Liver (tissue), 9 donors: ENCODE measurements around the gene CDCA4. TPM values are rescaled to one million over a fixed set of nuclear protein-coding genes. Genes with fewer than 3 reads are reported as not detected.

Experiments used
- DNase-seq: peaks from one replicate; pipeline ENCODE4 v3.0.0-alpha.2; 2017; ENCODE audit warnings: low spot score
- H3K27ac ChIP-seq, 2 donors: one replicate each; pipeline ENCODE4 v1.7.0; 2013; ENCODE audit warnings: inconsistent platforms in 2 of 2, low read length in 2 of 2, control low read depth in 1 of 2, low read depth in 1 of 2, mild to moderate bottlenecking in 1 of 2
- H3K27me3 ChIP-seq, 4 donors: one replicate each; pipeline versions ENCODE4 v1.6.1 to v1.7.0; 2013; ENCODE audit warnings: low read length in 3 of 4, inconsistent platforms in 1 of 4, mild to moderate bottlenecking in 1 of 4, moderate library complexity in 1 of 4; ENCODE audit not compliant: control insufficient read depth in 4 of 4, insufficient read depth in 4 of 4
- H3K36me3 ChIP-seq, 4 donors: one replicate each; pipeline versions ENCODE4 v1.6.1 to v1.7.0; 2013; ENCODE audit warnings: low read length in 3 of 4, mild to moderate bottlenecking in 3 of 4, low read depth in 1 of 4, moderate library complexity in 1 of 4; ENCODE audit not compliant: control insufficient read depth in 4 of 4, insufficient read depth in 3 of 4
- H3K4me1 ChIP-seq, 4 donors: one replicate each; pipeline versions ENCODE4 v1.6.1 to v1.7.0; 2013; ENCODE audit warnings: low read length in 3 of 4, mild to moderate bottlenecking in 3 of 4, moderate library complexity in 1 of 4; ENCODE audit not compliant: control insufficient read depth in 4 of 4, insufficient read depth in 4 of 4
- H3K4me3 ChIP-seq, 3 donors: one replicate each; pipeline versions ENCODE4 v1.6.1 to v1.7.0; 2013; ENCODE audit warnings: low read length in 3 of 3, control low read depth in 1 of 3, low read depth in 1 of 3, mild to moderate bottlenecking in 1 of 3
- H3K9ac ChIP-seq, 2 donors: one replicate each; pipeline ENCODE4 v1.7.0; 2013; ENCODE audit warnings: low read length in 2 of 2, mild to moderate bottlenecking in 2 of 2, moderate library complexity in 2 of 2, control low read depth in 1 of 2, low read depth in 1 of 2
- H3K9me3 ChIP-seq, 4 donors: one replicate each; pipeline versions ENCODE4 v1.6.1 to v1.7.0; 2013; ENCODE audit warnings: low read length in 3 of 4; ENCODE audit not compliant: control insufficient read depth in 4 of 4
- EGR1 ChIP-seq, 2 donors: IDR thresholded peaks; 2 replicates each; pipeline ENCODE4 v1.6.1; 2016 to 2018; ENCODE audit warnings: antibody characterized with exemption in 2 of 2, low read depth in 2 of 2
- FOXA1 ChIP-seq: IDR thresholded peaks from 2 replicates; pipeline ENCODE4 v1.6.1; 2016; ENCODE audit warnings: antibody characterized with exemption
- HNF4A ChIP-seq, 2 donors: conservative IDR thresholded peaks; 2 replicates each; pipeline ENCODE4 v1.6.1; 2016; ENCODE audit warnings: antibody characterized with exemption in 2 of 2, mild to moderate bottlenecking in 2 of 2
- JUND ChIP-seq, 2 donors: IDR thresholded peaks; 2 replicates each; pipeline ENCODE4 v1.6.1; 2016; ENCODE audit warnings: antibody characterized with exemption in 2 of 2
- RAD21 ChIP-seq, 2 donors: IDR thresholded peaks; 2 replicates each; pipeline ENCODE4 v1.6.1; 2016; ENCODE audit warnings: antibody characterized with exemption in 2 of 2, mild to moderate bottlenecking in 2 of 2
- RXRA ChIP-seq, 2 donors: IDR thresholded peaks; 2 replicates each; pipeline ENCODE4 v1.6.1; 2017 to 2018; ENCODE audit warnings: antibody characterized with exemption in 2 of 2, mild to moderate bottlenecking in 1 of 2
- SP1 ChIP-seq: IDR thresholded peaks from 2 replicates; pipeline ENCODE4 v1.6.1; 2018; ENCODE audit warnings: antibody characterized with exemption, mild to moderate bottlenecking
- TAF1 ChIP-seq: conservative IDR thresholded peaks from 2 replicates; pipeline ENCODE4 v1.6.1; 2016; ENCODE audit warnings: antibody characterized with exemption, mild to moderate bottlenecking
- YY1 ChIP-seq: IDR thresholded peaks from 2 replicates; pipeline ENCODE4 v1.6.1; 2016; ENCODE audit warnings: antibody characterized with exemption, mild to moderate bottlenecking
- WGBS: extraction: QIAGEN DNeasy Blood & Tissue Kit; methylation state at CpG from one replicate; pipeline ENCODE4 v1.1.7; 2013; 5-methylcytosine and 5-hydroxymethylcytosine counted together
- polyA plus RNA-seq, 2 donors: library from polyadenylated mRNA; stranded (reverse) in 1 of 2; unstranded in 1 of 2; fragments of 200-250 nt in 1 of 2; fragments of >200 nt in 1 of 2; fragmentation: Nextera tagmentation in 1 of 2; extraction: Ambion mirVana in 1 of 2; gene quantifications; one replicate each; pipeline versions ENCODE4 v1.2.1 to v1.2.3, GENCODE V29; 2013 to 2015
- total RNA-seq, 2 donors: library from RNA; depleted of rRNA; stranded (reverse); fragments of >200 nt; gene quantifications; one replicate each; pipeline ENCODE4 v1.2.3, GENCODE V29; 2014
- TF ChIP-seq, protein P1 (sequence below): IDR thresholded peaks from 2 replicates; pipeline ENCODE4 v1.6.1; 2016; ENCODE audit warnings: antibody characterized with exemption
- TF ChIP-seq, protein P2 (sequence below): IDR thresholded peaks from 2 replicates; pipeline ENCODE4 v1.6.1; 2016; ENCODE audit warnings: antibody characterized with exemption
- TF ChIP-seq, protein P3 (sequence below): IDR thresholded peaks from 2 replicates; pipeline ENCODE4 v1.6.1; 2016; ENCODE audit warnings: antibody characterized with exemption
- TF ChIP-seq, protein P4 (sequence below): fragments of 150-350 bp; IDR thresholded peaks from 2 replicates; pipeline ENCODE4 v1.5.1; 2017; ENCODE audit warnings: improper control_type of control experiment, low read depth, low read length; ENCODE audit not compliant: missing input control
- TF ChIP-seq, protein P5 (sequence below): IDR thresholded peaks from 2 replicates; pipeline ENCODE4 v1.6.1; 2016; ENCODE audit warnings: antibody characterized with exemption, mild to moderate bottlenecking
- donor health status: healthy.
- donor health status: healthy.
- donor health status: healthy.
- donor health status: healthy.
- donor health status: healthy.

CDCA4 gene
- total and polyA plus RNA-seq, 4 donors, result 1.2 to 34.5 (median 2.7) TPM

DNA sequence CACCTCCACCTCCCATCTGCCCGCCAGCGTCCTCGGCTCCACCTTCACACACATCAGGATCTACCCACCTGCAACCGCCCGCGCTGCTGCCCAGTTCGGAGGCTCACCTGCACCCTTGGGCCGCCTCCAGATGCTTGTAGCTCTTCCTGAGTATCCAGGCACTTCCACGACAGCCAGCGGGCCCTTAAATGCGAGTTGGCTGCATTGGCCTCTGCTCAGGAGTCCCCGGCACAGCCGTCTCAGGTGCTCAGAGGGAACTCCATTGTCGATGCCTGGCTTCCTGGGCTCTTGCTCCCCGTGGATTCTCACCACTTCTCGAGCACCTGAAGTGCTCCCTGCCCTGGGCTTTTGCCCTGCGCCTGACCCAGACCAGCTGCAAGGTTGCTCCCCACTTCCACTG lies 21.9 kb upstream of the CDCA4 start:
- Histone ChIP-seq H3K4me1 (peaks cover 0 to 3% (median 1%) of the 10 kb centered on the region in 4 donors), H3K9me3 (no peaks in the 10 kb centered on the region), H3K27me3 (no peaks in the 10 kb centered on the region), H3K4me3 (no peak overlapping the region), H3K27ac (no peak overlapping the region), H3K36me3 (no peaks in the 10 kb centered on the region), H3K9ac (no peak overlapping the region)
- DNase-seq, result no peak
- 82% methylated on average over 17 of the region's 17 CpGs for WGBS
- TF ChIP-seq, protein P1, sequence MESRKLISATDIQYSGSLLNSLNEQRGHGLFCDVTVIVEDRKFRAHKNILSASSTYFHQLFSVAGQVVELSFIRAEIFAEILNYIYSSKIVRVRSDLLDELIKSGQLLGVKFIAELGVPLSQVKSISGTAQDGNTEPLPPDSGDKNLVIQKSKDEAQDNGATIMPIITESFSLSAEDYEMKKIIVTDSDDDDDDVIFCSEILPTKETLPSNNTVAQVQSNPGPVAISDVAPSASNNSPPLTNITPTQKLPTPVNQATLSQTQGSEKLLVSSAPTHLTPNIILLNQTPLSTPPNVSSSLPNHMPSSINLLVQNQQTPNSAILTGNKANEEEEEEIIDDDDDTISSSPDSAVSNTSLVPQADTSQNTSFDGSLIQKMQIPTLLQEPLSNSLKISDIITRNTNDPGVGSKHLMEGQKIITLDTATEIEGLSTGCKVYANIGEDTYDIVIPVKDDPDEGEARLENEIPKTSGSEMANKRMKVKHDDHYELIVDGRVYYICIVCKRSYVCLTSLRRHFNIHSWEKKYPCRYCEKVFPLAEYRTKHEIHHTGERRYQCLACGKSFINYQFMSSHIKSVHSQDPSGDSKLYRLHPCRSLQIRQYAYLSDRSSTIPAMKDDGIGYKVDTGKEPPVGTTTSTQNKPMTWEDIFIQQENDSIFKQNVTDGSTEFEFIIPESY, result no peak
- TF ChIP-seq JUND (IDR thresholded peaks at IDR 0.05) (no peak), EGR1 (IDR thresholded peaks at IDR 0.05; ENCODE audit: low read depth in 2 of 2) (no peak), TAF1 (no peak), SP1 (no peak), FOXA1 (no peak), RXRA (IDR thresholded peaks at IDR 0.05) (no peak), RAD21 (IDR thresholded peaks at IDR 0.05) (no peak)

DNA sequence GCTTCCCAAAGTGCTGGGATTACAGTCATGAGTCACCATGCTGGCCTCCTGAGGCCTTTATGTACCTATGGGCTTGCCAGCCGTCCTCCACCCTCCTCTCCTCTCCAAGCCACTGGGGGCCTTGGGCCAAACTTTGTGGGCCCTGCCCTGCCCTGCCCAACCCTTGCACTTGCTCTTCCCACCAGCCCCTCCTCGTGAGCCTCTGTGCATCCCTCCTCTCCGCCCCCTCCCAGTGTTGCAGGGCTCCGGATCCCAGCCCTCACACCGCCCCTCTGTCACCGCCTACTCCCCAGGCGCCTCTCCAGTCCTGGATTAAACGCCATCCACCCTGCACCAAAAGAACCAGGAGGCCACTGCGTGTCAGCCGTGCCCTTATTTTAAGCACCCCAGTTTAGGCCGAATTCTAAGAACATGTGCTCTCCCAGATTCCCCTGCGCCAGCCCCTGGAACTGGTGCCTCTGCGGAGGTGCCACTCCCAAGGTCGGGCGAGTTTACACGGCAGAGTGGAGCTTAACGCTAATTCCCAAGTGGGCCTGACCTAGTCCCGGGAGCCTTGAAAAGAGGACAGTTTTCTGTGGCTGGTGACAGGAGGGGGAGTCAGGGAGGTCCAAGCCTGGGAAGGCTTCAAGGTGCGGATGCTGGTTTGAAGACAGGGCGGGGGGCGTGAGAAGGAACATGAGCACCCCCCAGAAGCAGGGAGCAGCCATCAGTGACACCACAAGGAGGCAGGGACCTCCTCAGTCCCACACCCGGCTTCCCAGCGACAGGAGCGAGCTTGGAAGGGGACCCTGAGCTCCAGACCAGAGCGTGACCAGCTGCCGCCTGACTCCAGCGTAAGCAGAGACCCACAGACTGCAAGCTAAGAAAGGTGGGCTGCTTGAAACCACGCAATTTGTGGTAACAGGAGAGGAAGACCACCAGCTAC lies 21.2 kb upstream of the CDCA4 start:
- H3K4me1 ChIP-seq, result peaks cover 0 to 3% (median 1%) of the 10 kb centered on the region in 4 donors
- no peak overlapping the region for H3K4me3 ChIP-seq
- WGBS, result 83% methylated on average over 28 of the region's 28 CpGs
- no peaks in the 10 kb centered on the region for H3K9me3 ChIP-seq
- H3K36me3 ChIP-seq, result no peaks in the 10 kb centered on the region
- H3K27me3 ChIP-seq, result no peaks in the 10 kb centered on the region
- TF ChIP-seq TAF1, result no peak
- TF ChIP-seq EGR1 (IDR thresholded peaks at IDR 0.05; ENCODE audit: low read depth in 2 of 2), result no peak
- no peak for TF ChIP-seq RAD21 (IDR thresholded peaks at IDR 0.05)
- TF ChIP-seq, protein P2, sequence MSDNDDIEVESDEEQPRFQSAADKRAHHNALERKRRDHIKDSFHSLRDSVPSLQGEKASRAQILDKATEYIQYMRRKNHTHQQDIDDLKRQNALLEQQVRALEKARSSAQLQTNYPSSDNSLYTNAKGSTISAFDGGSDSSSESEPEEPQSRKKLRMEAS, result no peak
- TF ChIP-seq HNF4A (conservative IDR thresholded peaks at IDR 0.05), result no peak
- TF ChIP-seq, protein P3, sequence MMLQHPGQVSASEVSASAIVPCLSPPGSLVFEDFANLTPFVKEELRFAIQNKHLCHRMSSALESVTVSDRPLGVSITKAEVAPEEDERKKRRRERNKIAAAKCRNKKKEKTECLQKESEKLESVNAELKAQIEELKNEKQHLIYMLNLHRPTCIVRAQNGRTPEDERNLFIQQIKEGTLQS, result no peak
- no peak for TF ChIP-seq RXRA (IDR thresholded peaks at IDR 0.05)
- no peak for TF ChIP-seq YY1
- no peak for TF ChIP-seq FOXA1
- TF ChIP-seq, protein P4, sequence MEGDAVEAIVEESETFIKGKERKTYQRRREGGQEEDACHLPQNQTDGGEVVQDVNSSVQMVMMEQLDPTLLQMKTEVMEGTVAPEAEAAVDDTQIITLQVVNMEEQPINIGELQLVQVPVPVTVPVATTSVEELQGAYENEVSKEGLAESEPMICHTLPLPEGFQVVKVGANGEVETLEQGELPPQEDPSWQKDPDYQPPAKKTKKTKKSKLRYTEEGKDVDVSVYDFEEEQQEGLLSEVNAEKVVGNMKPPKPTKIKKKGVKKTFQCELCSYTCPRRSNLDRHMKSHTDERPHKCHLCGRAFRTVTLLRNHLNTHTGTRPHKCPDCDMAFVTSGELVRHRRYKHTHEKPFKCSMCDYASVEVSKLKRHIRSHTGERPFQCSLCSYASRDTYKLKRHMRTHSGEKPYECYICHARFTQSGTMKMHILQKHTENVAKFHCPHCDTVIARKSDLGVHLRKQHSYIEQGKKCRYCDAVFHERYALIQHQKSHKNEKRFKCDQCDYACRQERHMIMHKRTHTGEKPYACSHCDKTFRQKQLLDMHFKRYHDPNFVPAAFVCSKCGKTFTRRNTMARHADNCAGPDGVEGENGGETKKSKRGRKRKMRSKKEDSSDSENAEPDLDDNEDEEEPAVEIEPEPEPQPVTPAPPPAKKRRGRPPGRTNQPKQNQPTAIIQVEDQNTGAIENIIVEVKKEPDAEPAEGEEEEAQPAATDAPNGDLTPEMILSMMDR, result no peak
- TF ChIP-seq, protein P1, result no peak
- TF ChIP-seq, protein P5, sequence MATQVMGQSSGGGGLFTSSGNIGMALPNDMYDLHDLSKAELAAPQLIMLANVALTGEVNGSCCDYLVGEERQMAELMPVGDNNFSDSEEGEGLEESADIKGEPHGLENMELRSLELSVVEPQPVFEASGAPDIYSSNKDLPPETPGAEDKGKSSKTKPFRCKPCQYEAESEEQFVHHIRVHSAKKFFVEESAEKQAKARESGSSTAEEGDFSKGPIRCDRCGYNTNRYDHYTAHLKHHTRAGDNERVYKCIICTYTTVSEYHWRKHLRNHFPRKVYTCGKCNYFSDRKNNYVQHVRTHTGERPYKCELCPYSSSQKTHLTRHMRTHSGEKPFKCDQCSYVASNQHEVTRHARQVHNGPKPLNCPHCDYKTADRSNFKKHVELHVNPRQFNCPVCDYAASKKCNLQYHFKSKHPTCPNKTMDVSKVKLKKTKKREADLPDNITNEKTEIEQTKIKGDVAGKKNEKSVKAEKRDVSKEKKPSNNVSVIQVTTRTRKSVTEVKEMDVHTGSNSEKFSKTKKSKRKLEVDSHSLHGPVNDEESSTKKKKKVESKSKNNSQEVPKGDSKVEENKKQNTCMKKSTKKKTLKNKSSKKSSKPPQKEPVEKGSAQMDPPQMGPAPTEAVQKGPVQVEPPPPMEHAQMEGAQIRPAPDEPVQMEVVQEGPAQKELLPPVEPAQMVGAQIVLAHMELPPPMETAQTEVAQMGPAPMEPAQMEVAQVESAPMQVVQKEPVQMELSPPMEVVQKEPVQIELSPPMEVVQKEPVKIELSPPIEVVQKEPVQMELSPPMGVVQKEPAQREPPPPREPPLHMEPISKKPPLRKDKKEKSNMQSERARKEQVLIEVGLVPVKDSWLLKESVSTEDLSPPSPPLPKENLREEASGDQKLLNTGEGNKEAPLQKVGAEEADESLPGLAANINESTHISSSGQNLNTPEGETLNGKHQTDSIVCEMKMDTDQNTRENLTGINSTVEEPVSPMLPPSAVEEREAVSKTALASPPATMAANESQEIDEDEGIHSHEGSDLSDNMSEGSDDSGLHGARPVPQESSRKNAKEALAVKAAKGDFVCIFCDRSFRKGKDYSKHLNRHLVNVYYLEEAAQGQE, result no peak
- DNase-seq, result no peak
- no peak overlapping the region for H3K27ac ChIP-seq
- no peak overlapping the region for H3K9ac ChIP-seq
